Neutrophil (primary cell): ENCODE results near the gene NACC2.
"Not testable (repeated sequence)": the region's sequence is repeated elsewhere in the genome, so short reads cannot be mapped to it uniquely, and the experiment has no call there.

ENCODE experiments used
- H3K27ac ChIP-seq: fragments of 200-600 bp; sonication (generic); 2 replicates; pipeline ENCODE4 v1.5.1; 2016; ENCODE audit warnings: mild to moderate bottlenecking, moderate library complexity
- H3K27me3 ChIP-seq: fragments of 200-600 bp; sonication (generic); 2 replicates; pipeline ENCODE4 v1.6.0; 2016; ENCODE audit warnings: mild to moderate bottlenecking
- H3K36me3 ChIP-seq: fragments of 200-600 bp; sonication (generic); 2 replicates; pipeline ENCODE4 v1.5.1; 2017
- H3K4me1 ChIP-seq, 2 experiments: fragments of 200-600 bp in 1 of 2; sonication (generic) in 1 of 2; 1 replicate in 1 of 2; 2 replicates in 1 of 2; pipeline versions ENCODE4 v1.5.1 to v1.6.1; 2013 to 2016; ENCODE audit warnings: low read depth in 1 of 2, low read length in 1 of 2, mild to moderate bottlenecking in 1 of 2, moderate library complexity in 1 of 2; ENCODE audit not compliant: control insufficient read depth in 1 of 2, insufficient read depth in 1 of 2
- H3K4me3 ChIP-seq, 2 experiments: fragments of 200-600 bp in 1 of 2; sonication (generic) in 1 of 2; 1 replicate in 1 of 2; 2 replicates in 1 of 2; pipeline ENCODE4 v1.5.1; 2013 to 2016; ENCODE audit warnings: low read depth in 1 of 2, low read length in 1 of 2, mild to moderate bottlenecking in 1 of 2, moderate library complexity in 1 of 2
- H3K9me3 ChIP-seq: fragments of 200-600 bp; sonication (generic); 2 replicates; pipeline ENCODE4 v1.5.1; 2016
- CTCF ChIP-seq: fragments of 200-600 bp; sonication (generic); IDR thresholded peaks from 2 replicates; pipeline ENCODE4 v1.5.1; 2016; ENCODE audit warnings: antibody characterized with exemption

The NACC2 gene

GRCh38 chr9:136031094-136031493 lies 64.0 kb downstream of the NACC2 start:
- H3K4me1 ChIP-seq = peaks cover 15 to 26% of the 10 kb centered on the region in 2 experiments
- no peak overlapping the region for H3K4me3 ChIP-seq
- H3K27ac ChIP-seq = no peak overlapping the region
- no peak for TF ChIP-seq CTCF
- H3K36me3 ChIP-seq = peaks cover 18% of the 10 kb centered on the region
- no peaks in the 10 kb centered on the region for H3K27me3 ChIP-seq
- H3K9me3 ChIP-seq = no peaks in the 10 kb centered on the region

DNA sequence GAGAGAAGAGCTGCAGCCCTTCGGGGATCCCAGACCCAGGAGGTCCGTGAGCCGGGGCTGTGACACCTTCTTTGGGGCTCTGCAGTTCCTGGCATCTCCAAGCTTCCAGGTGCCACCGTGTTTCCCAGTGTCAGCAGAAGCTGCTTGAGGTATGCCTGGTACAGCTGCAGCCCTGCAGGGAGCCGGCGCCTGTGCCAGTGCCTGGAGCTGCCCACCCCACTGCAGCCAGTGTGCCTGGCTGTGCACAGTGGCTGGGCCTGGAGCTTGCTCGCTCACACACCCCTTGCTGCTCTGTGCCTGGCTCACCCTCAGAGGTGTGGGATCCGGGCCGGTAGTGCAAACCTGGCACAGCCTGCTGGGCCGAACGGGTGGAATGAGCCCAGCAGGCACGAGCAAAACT lies 65.5 kb downstream of the NACC2 start:
- Histone ChIP-seq H3K27ac (no peak overlapping the region), H3K9me3 (no peaks in the 10 kb centered on the region), H3K4me3 (no peak overlapping the region), H3K36me3 (peaks cover 18% of the 10 kb centered on the region), H3K27me3 (no peaks in the 10 kb centered on the region), H3K4me1 (peaks cover 15 to 26% of the 10 kb centered on the region in 2 experiments)
- no peak for TF ChIP-seq CTCF

DNA sequence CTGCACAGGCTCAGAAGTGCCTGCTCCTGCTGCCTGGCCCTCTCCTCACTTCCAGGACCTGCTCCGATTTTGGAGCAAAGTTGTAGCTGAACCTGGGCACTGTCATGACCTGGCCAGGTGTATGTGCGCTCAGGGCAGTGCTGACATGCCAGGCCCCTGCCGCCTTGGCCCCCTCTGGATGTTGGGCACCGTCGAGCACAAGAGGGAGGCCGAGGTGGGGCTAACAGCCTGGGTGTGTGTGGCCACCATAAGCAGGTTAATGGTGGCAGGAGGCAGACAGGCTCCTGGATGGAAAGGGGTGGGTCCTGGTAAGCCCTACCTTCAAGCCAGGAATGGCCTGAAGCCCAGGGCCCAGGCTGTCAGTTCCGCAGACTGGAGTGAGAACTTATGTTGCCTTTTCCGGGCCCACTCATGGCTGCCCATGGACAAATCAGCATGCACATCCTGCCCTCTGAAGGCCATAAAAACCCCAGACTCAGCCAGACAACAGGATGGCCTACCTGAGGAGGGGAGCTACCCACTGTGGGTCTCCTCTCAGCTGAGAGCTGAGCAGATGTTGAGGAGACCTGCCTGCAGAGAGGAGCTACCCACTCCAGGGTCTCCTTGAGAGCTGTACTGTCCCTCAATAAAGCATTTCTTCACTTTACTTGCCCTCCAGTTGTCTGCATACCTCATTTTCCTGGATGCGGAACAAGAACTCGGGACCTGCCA lies 66.2 kb downstream of the NACC2 start:
- Histone ChIP-seq H3K27me3 (no peaks in the 10 kb centered on the region), H3K4me3 (no peak overlapping the region), H3K27ac (no peak overlapping the region), H3K4me1 (peaks cover 15 to 26% of the 10 kb centered on the region in 2 experiments), H3K9me3 (no peaks in the 10 kb centered on the region), H3K36me3 (peaks cover 18% of the 10 kb centered on the region)
- TF ChIP-seq CTCF = no peak

DNA sequence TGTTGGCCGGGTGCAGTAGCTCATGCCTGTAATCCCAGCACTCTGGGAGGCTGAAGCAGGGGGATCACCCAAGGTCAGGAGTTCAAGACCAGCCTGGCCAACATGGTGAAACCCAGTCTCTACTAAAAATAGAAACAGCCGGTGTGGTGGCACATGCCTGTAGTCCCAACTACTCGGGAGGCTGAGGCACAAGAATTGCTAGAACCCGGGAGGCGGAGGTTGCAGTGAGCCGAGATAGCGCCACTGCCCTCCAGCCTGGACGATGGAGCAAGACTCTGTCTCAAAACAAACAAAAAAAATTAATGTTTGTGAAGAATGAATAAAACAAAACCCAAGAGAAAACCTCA lies 68.2 kb downstream of the NACC2 start:
- peaks cover 29% of the 10 kb centered on the region for H3K36me3 ChIP-seq

GRCh38 chr9:136026266-136026942 lies 68.7 kb downstream of the NACC2 start:
- TF ChIP-seq CTCF = no peak
- Histone ChIP-seq H3K27ac (no peak overlapping the region), H3K4me3 (no peak overlapping the region), H3K27me3 (no peaks in the 10 kb centered on the region), H3K4me1 (peaks cover 0 to 9% of the 10 kb centered on the region in 2 experiments), H3K9me3 (no peaks in the 10 kb centered on the region), H3K36me3 (peaks cover 30% of the 10 kb centered on the region)

More for the DNA sequence above, 68.2 kb downstream of the NACC2 start:
- not testable (repeated sequence) for H3K27ac ChIP-seq, H3K27me3 ChIP-seq, H3K9me3 ChIP-seq, H3K4me3 ChIP-seq
- peaks cover 3 to 12% of the 10 kb centered on the region in 2 experiments for H3K4me1 ChIP-seq

GRCh38 chr9:136025481-136025880 lies 69.6 kb downstream of the NACC2 start:
- peaks cover 0 to 5% of the 10 kb centered on the region in 2 experiments for H3K4me1 ChIP-seq
- no peak for TF ChIP-seq CTCF
- no peak overlapping the region for H3K27ac ChIP-seq
- H3K36me3 ChIP-seq = peaks cover 30% of the 10 kb centered on the region
- no peaks in the 10 kb centered on the region for H3K9me3 ChIP-seq
- H3K4me3 ChIP-seq = no peak overlapping the region
- no peaks in the 10 kb centered on the region for H3K27me3 ChIP-seq
